A673 (cell line): ENCODE measurements around the gene PDIK1L.

Experiments used
- EZH2 ChIP-seq: fragments of 200-600 bp; sonication (generic); IDR thresholded peaks from 2 replicates; pipeline ENCODE4 v1.6.1; 2017; ENCODE audit warnings: borderline replicate concordance, low read depth, mild to moderate bottlenecking, mixed read lengths, antibody characterized with exemption, low read length; ENCODE audit not compliant: poor library complexity, severe bottlenecking
- TF ChIP-seq, protein P1 (sequence below): fragments of 300-800, 200-600 bp; sonication (generic); conservative IDR thresholded peaks from 2 replicates; pipeline ENCODE4 v1.5.1; 2017; ENCODE audit warnings: low read depth, mild to moderate bottlenecking, antibody characterized with exemption, low read length, moderate library complexity, mixed read lengths

DNA sequence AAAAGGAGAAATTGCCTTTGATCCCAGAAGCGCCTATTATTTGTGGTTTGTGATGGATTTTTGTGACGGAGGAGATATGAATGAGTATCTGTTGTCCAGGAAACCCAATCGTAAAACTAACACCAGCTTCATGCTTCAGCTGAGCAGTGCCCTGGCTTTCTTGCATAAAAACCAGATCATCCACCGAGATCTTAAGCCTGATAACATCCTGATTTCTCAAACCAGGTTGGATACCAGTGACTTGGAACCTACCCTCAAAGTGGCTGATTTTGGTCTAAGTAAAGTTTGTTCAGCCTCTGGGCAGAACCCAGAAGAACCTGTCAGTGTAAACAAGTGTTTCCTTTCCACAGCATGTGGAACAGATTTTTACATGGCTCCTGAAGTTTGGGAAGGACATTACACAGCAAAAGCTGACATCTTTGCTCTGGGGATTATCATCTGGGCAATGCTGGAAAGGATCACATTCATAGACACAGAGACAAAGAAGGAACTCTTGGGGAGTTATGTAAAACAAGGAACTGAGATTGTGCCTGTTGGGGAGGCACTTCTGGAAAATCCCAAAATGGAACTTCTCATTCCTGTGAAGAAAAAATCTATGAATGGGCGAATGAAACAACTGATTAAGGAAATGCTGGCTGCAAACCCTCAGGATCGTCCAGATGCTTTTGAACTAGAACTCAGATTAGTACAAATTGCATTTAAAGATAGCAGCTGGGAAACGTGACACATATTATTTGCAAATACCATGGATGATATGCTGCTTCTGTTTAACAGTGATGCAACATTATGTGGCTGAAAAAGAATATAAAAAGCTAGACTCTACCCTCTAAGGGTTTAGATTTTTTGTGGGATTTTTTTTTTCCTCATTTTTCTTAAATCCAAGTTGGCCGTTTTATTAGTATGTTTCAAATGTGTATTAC, 10.5 kb downstream of the PDIK1L start:
- TF ChIP-seq, protein P1, sequence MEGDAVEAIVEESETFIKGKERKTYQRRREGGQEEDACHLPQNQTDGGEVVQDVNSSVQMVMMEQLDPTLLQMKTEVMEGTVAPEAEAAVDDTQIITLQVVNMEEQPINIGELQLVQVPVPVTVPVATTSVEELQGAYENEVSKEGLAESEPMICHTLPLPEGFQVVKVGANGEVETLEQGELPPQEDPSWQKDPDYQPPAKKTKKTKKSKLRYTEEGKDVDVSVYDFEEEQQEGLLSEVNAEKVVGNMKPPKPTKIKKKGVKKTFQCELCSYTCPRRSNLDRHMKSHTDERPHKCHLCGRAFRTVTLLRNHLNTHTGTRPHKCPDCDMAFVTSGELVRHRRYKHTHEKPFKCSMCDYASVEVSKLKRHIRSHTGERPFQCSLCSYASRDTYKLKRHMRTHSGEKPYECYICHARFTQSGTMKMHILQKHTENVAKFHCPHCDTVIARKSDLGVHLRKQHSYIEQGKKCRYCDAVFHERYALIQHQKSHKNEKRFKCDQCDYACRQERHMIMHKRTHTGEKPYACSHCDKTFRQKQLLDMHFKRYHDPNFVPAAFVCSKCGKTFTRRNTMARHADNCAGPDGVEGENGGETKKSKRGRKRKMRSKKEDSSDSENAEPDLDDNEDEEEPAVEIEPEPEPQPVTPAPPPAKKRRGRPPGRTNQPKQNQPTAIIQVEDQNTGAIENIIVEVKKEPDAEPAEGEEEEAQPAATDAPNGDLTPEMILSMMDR, result no peak
- TF ChIP-seq EZH2, result no peak
